Tibial artery (tissue), 4 donors: ENCODE data around the gene SLC16A9.
"Not testable (repeated sequence)": the region's sequence is repeated elsewhere in the genome, so short reads cannot be mapped to it uniquely, and the experiment has no call there.

Experiments
- DNase-seq, 2 donors: peaks; one replicate each; pipeline ENCODE4 v3.0.0-alpha.2; 2019
- H3K27ac ChIP-seq, 2 donors: fragments of 200-600 bp; sonication (generic) in 1 of 2; 1 replicate in 1 of 2; 2 replicates in 1 of 2; pipeline ENCODE4 v1.5.1; 2018 to 2019; ENCODE audit warnings: mild to moderate bottlenecking in 1 of 2
- H3K27me3 ChIP-seq, 2 donors: fragments of 200-600 bp; sonication (generic) in 1 of 2; one replicate each; pipeline versions ENCODE4 v1.5.1 to v1.6.0; 2016 to 2019
- H3K36me3 ChIP-seq, 3 donors: fragments of 200-600 bp; sonication (generic) in 2 of 3; one replicate each; pipeline ENCODE4 v1.5.1; 2016 to 2019; ENCODE audit warnings: mild to moderate bottlenecking in 2 of 3
- H3K4me1 ChIP-seq, 4 donors: fragments of 200-600 bp; sonication (generic) in 2 of 4; 1 replicate in 3 of 4; 2 replicates in 1 of 4; pipeline ENCODE4 v1.5.1; 2016 to 2019
- H3K4me3 ChIP-seq, 2 donors: fragments of 200-600 bp; sonication (generic) in 1 of 2; 1 replicate in 1 of 2; 2 replicates in 1 of 2; pipeline ENCODE4 v1.5.1; 2018 to 2019; ENCODE audit warnings: mild to moderate bottlenecking in 2 of 2
- H3K9me3 ChIP-seq, 3 donors: fragments of 200-600 bp; sonication (generic) in 1 of 3; one replicate each; pipeline ENCODE4 v1.5.1; 2016 to 2019
- intact Hi-C: fragments of 100-400 bp; cut with DNase I; formaldehyde crosslinking; loops from one replicate; pipeline ENCODE4 v1.15.0; 2023; ENCODE audit warnings: low total_unique reads
- TF ChIP-seq, protein P1 (sequence below), 2 experiments: fragments of 200-600 bp in 1 of 2; fragments of 450-650 bp in 1 of 2; IDR thresholded peaks; one replicate each; pipeline ENCODE4 v1.5.1; 2017 to 2019; ENCODE audit warnings: antibody characterized with exemption in 2 of 2, mild to moderate bottlenecking in 1 of 2, moderate library complexity in 1 of 2

The SLC16A9 gene

DNA sequence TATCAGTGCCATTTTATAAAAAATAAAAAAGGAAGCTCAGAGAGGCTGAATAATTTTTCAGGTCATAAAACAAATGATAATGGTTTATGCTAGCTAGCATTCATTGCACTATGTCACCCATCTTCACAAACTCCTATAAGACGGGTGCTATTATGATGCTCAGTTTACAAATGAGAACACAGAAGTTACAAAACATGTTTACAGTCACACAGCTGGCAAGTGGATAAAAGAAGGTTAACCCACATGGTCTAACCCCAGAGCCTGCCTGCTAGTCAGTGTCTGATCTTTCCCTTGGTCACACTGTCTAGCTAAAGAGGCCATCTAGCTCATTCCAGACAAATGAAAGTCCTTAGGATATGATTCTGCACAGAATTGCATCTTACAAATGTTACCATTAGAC is 39.4 kb downstream of the SLC16A9 start:
- no peak for DNase-seq

DNA sequence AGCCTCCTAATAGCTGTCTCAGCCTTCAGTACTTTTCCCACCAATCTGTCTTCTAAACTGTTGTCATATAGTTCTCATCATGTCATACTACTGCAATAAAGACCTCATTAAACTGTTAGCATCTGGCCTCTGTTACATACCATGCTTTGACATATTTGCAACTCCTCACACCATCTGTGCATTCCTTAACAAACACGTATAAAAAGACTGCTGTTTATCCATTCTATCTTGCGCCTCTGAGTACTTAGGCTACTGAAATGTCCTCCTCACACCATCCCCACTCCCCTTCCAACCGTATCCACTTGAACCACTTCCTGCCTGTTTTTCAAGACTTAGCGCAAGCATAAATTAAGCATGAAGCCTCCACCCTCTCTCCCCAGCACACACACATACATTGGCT is 41.6 kb downstream of the SLC16A9 start:
- H3K4me1 ChIP-seq = no peaks in the 10 kb centered on the region
- H3K9me3 ChIP-seq = no peaks in the 10 kb centered on the region
- DNase-seq = no peak
- TF ChIP-seq, protein P1, sequence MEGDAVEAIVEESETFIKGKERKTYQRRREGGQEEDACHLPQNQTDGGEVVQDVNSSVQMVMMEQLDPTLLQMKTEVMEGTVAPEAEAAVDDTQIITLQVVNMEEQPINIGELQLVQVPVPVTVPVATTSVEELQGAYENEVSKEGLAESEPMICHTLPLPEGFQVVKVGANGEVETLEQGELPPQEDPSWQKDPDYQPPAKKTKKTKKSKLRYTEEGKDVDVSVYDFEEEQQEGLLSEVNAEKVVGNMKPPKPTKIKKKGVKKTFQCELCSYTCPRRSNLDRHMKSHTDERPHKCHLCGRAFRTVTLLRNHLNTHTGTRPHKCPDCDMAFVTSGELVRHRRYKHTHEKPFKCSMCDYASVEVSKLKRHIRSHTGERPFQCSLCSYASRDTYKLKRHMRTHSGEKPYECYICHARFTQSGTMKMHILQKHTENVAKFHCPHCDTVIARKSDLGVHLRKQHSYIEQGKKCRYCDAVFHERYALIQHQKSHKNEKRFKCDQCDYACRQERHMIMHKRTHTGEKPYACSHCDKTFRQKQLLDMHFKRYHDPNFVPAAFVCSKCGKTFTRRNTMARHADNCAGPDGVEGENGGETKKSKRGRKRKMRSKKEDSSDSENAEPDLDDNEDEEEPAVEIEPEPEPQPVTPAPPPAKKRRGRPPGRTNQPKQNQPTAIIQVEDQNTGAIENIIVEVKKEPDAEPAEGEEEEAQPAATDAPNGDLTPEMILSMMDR (IDR thresholded peaks at IDR 0.05) = no peak
- H3K4me3 ChIP-seq = no peak overlapping the region
- no peak overlapping the region for H3K27ac ChIP-seq
- intact Hi-C loops = no loop called here
- no peaks in the 10 kb centered on the region for H3K27me3 ChIP-seq
- H3K36me3 ChIP-seq = peaks cover 0 to 6% (median 0%) of the 10 kb centered on the region in 3 donors

More for the DNA sequence above, 39.4 kb downstream of the SLC16A9 start:
- Histone ChIP-seq H3K4me1 (peaks cover 0 to 14% (median 0%) of the 10 kb centered on the region in 4 donors), H3K27ac (no peak overlapping the region), H3K36me3 (peaks cover 0 to 5% (median 0%) of the 10 kb centered on the region in 3 donors), H3K9me3 (no peaks in the 10 kb centered on the region), H3K4me3 (no peak overlapping the region), H3K27me3 (no peaks in the 10 kb centered on the region)
- intact Hi-C loops = no loop called here
- TF ChIP-seq, protein P1 (IDR thresholded peaks at IDR 0.05) = no peak

DNA sequence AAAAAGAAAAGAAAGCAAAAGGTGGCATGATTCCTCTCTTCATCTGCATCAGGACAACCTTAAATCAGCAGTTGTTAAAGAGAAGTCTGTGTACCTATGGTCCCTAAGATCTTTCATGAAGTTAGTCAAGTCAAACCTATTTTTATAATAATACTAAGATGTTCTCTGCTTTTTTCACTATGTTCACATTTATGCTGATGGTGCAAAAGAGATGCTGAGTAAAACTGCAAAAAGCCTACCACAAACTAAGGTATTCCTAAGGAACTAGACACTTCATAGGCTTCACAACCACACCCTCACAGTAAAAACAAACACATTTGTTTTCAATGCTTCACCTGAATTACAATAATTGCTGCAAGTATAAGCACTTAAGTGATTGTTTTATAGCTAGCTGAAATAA is 43.3 kb downstream of the SLC16A9 start:
- Histone ChIP-seq H3K27me3 (no peaks in the 10 kb centered on the region), H3K9me3 (no peaks in the 10 kb centered on the region), H3K36me3 (peaks cover 0 to 8% (median 0%) of the 10 kb centered on the region in 3 donors), H3K4me3 (no peak overlapping the region), H3K4me1 (no peaks in the 10 kb centered on the region), H3K27ac (no peak overlapping the region)
- TF ChIP-seq, protein P1 (IDR thresholded peaks at IDR 0.05) = no peak
- no peak for DNase-seq
- intact Hi-C loops = no loop called here

DNA sequence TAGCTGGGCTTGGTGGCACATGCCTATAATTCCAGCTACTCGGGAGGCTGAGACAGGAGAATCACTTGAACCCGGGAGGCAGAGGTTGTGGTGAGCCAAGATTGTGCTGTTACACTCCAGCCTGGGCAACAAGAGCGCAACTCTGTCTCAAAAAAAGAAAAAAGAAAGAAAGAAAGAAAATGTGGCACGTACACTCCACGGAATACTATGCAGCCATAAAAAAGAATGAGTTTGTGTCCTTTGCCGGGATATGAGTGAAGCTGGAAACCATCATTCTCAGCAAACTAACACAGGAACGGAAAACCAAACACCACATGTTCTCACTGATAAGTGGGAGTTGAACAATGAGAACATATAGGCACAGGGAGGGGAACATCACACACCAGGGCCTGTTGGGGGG is 46.4 kb downstream of the SLC16A9 start:
- H3K27ac ChIP-seq, H3K27me3 ChIP-seq, H3K9me3 ChIP-seq, intact Hi-C loops, DNase-seq, H3K4me1 ChIP-seq, H3K4me3 ChIP-seq, H3K36me3 ChIP-seq: not testable (repeated sequence)

DNA sequence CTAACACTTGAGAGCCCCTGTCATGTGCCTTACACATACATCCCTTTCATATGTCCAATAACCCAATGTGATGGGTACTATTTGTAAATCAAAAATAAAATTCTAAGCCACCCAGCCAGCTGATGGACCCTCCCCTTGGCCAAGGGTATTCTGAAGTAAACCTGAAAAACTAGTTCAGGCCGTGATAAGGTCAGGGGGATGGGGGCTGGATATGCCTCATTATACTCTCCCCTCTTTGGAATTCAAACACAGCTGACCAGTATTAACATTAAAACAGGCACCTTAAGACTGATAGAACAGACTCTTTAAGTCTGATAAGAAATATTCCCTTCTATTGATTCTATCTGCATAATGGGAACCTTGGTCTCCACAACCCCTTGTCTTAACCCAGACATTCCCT is 51.9 kb downstream of the SLC16A9 start:
- Histone ChIP-seq H3K4me3 (no peak overlapping the region), H3K36me3 (no peaks in the 10 kb centered on the region), H3K4me1 (peaks cover 0 to 22% (median 4%) of the 10 kb centered on the region in 4 donors), H3K27ac (no peak overlapping the region), H3K27me3 (no peaks in the 10 kb centered on the region), H3K9me3 (no peaks in the 10 kb centered on the region)
- intact Hi-C loops = no loop called here
- DNase-seq = no peak
- TF ChIP-seq, protein P1 (IDR thresholded peaks at IDR 0.05) = no peak

DNA sequence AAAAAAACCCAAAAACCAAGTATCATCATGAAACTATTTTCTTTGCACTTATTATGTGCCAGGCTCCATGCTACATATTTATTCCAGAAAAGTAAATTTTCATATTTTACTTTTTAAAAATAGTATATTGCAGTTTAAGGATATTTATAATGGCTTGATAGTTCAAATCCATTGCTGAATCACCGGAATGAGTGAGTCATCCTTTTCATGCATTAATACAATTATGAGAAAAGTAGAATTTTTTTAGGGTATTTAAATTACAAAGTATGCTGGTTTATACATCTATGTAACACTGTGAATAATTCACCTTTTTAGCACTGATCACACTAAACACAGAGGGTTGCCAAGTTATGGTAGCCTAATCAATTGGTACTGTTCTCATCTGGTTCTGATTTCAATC is 54.3 kb downstream of the SLC16A9 start:
- H3K9me3 ChIP-seq = no peaks in the 10 kb centered on the region
- H3K27me3 ChIP-seq = no peaks in the 10 kb centered on the region
- H3K27ac ChIP-seq = no peak overlapping the region
- peaks cover 0 to 22% (median 4%) of the 10 kb centered on the region in 4 donors for H3K4me1 ChIP-seq
- no peaks in the 10 kb centered on the region for H3K36me3 ChIP-seq
- TF ChIP-seq, protein P1 (IDR thresholded peaks at IDR 0.05) = no peak
- no peak overlapping the region for H3K4me3 ChIP-seq
- intact Hi-C loops = no loop called here
- DNase-seq = no peak
